Caco-2 (cell line): ENCODE data around the gene IQCC. TPM values are rescaled to one million over a fixed set of nuclear protein-coding genes. Genes with fewer than 3 reads are reported as not detected.

Experiments
- BruUV-seq: library from RNA; stranded (reverse); fragments of 400-500 nt; replicated peaks from 2 replicates; lab custom pipeline; 2021; lab: Mats Ljungman, UMichigan
- CTCF ChIA-PET: fragments of 300-600 bp; sonication (Branson Sonifier 250); formaldehyde crosslinking; loops from one replicate; lab custom pipeline; 2022; ENCODE audit warnings: antibody characterized with exemption; lab: Charles Lee
- POLR2A ChIA-PET: fragments of 300-600 bp; sonication (Branson Sonifier 250); formaldehyde crosslinking; loops from one replicate; lab custom pipeline; 2022; ENCODE audit warnings: antibody characterized with exemption; lab: Charles Lee
- DNase-seq, 2 experiments: peaks; one replicate each; pipeline versions ENCODE4 v3.0.0 to v3.0.0-alpha.2; 2020 to 2022
- H3K27me3 ChIP-seq: replicated peaks from 2 replicates; pipeline ENCODE4 v1.6.0; 2011; ENCODE audit warnings: low read length; ENCODE audit not compliant: control insufficient read depth, insufficient read depth
- H3K36me3 ChIP-seq: 2 replicates; pipeline ENCODE4 v1.5.1; 2011; ENCODE audit warnings: low read length; ENCODE audit not compliant: control insufficient read depth, insufficient read depth
- H3K4me1 ChIP-seq: fragments of 250-450 bp; sonication (Bioruptor Pico); 2 replicates; pipeline ENCODE4 v1.5.1; 2020; ENCODE audit warnings: mild to moderate bottlenecking
- H3K4me3 ChIP-seq: 2 replicates; pipeline ENCODE4 v1.5.1; 2011; ENCODE audit warnings: low read depth, mild to moderate bottlenecking, control low read depth, low read length
- H3K9me3 ChIP-seq: fragments of 250-450 bp; sonication (Bioruptor Pico); 2 replicates; pipeline ENCODE4 v1.5.1; 2020; ENCODE audit warnings: mild to moderate bottlenecking, moderate library complexity
- H3K27ac Mint-ChIP-seq: one replicate; pipeline ENCODE4 v1.8.0; 2022; ENCODE audit warnings: mixed read lengths; ENCODE audit not compliant: unreplicated experiment
- H3K27me3 Mint-ChIP-seq: one replicate; pipeline ENCODE4 v1.8.0; 2022; ENCODE audit warnings: mixed read lengths; ENCODE audit not compliant: insufficient read depth, unreplicated experiment
- H3K36me3 Mint-ChIP-seq: one replicate; pipeline ENCODE4 v1.8.0; 2022; ENCODE audit warnings: mild to moderate bottlenecking, mixed read lengths; ENCODE audit not compliant: insufficient read depth, unreplicated experiment
- H3K4me1 Mint-ChIP-seq: one replicate; pipeline ENCODE4 v1.8.0; 2022; ENCODE audit warnings: low read depth, mixed read lengths; ENCODE audit not compliant: unreplicated experiment
- H3K4me3 Mint-ChIP-seq: one replicate; pipeline ENCODE4 v1.8.0; 2022; ENCODE audit warnings: mild to moderate bottlenecking, moderate library complexity, mixed read lengths; ENCODE audit not compliant: unreplicated experiment
- H3K9me3 Mint-ChIP-seq: one replicate; pipeline ENCODE4 v1.8.0; 2022; ENCODE audit warnings: mixed read lengths; ENCODE audit not compliant: unreplicated experiment
- intact Hi-C: fragments of 100-400 bp; cut with micrococcal nuclease; formaldehyde crosslinking; loops from one replicate; pipeline ENCODE4 v1.10.0; 2022; ENCODE audit not compliant: unreplicated experiment
- total RNA-seq: library from RNA; stranded (reverse); gene quantifications from 2 replicates; pipeline ENCODE4 v1.2.3, GENCODE V29; 2022
- TF ChIP-seq, protein P1 (sequence below), 2 experiments: fragments of 200-600 bp in 1 of 2; IDR thresholded peaks; 1 replicate in 1 of 2; 2 replicates in 1 of 2; pipeline versions ENCODE4 v1.5.1 to v1.8.0; 2011 to 2022; ENCODE audit warnings: antibody characterized with exemption in 1 of 2, control low read depth in 1 of 2, inconsistent platforms in 1 of 2, low read depth in 1 of 2, low read length in 1 of 2, mild to moderate bottlenecking in 1 of 2, moderate library complexity in 1 of 2; ENCODE audit not compliant: insufficient read depth in 1 of 2, severe bottlenecking in 1 of 2, unreplicated experiment in 1 of 2

IQCC gene
- total RNA-seq, 1 experiment from 2014 or later, result 3.4 TPM

DNA sequence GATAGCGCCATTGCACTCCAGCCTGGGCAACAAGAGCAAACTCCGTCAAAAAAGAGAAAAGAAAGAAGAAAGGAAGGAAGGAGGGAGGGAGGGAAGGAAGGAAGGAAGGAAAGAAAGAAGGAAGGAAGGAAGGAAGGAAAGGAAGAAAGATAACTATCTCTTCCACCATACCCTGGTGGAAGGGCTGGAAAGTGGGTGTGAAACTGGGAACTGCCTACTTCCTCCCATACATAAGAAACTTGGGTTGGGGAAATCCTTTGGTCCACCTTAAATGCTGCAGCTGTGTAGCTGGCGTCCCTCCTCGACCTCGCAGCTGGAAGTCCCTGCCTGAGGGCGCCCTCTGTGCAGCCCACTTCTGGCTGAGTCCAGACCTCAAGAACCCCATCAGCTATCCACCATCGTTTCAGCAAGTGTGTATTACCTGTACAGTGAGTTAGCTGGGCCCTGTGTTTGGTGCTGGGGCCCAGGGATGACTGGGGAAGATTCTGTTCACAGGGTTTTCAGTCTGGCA, 36.9 kb downstream of the IQCC start:
- H3K27me3 Mint-ChIP-seq, result no peaks in the 10 kb centered on the region
- H3K9me3 Mint-ChIP-seq, result no peaks in the 10 kb centered on the region
- H3K27ac Mint-ChIP-seq, result no peak overlapping the region
- Histone ChIP-seq H3K4me3 (no peak overlapping the region), H3K36me3 (no peaks in the 10 kb centered on the region), H3K27me3 (no peaks in the 10 kb centered on the region), H3K9me3 (no peaks in the 10 kb centered on the region), H3K4me1 (no peaks in the 10 kb centered on the region)
- H3K36me3 Mint-ChIP-seq, result no peaks in the 10 kb centered on the region
- BruUV-seq, result no TSS peak
- TF ChIP-seq, protein P1, sequence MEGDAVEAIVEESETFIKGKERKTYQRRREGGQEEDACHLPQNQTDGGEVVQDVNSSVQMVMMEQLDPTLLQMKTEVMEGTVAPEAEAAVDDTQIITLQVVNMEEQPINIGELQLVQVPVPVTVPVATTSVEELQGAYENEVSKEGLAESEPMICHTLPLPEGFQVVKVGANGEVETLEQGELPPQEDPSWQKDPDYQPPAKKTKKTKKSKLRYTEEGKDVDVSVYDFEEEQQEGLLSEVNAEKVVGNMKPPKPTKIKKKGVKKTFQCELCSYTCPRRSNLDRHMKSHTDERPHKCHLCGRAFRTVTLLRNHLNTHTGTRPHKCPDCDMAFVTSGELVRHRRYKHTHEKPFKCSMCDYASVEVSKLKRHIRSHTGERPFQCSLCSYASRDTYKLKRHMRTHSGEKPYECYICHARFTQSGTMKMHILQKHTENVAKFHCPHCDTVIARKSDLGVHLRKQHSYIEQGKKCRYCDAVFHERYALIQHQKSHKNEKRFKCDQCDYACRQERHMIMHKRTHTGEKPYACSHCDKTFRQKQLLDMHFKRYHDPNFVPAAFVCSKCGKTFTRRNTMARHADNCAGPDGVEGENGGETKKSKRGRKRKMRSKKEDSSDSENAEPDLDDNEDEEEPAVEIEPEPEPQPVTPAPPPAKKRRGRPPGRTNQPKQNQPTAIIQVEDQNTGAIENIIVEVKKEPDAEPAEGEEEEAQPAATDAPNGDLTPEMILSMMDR (IDR thresholded peaks at IDR 0.05; ENCODE audit: insufficient read depth in 1 of 2, low read depth in 1 of 2, low read length in 1 of 2, severe bottlenecking in 1 of 2, unreplicated experiment in 1 of 2), result no peak
- no peaks in the 10 kb centered on the region for H3K4me1 Mint-ChIP-seq
- CTCF ChIA-PET, result interaction anchor here (0.6 to 2.4 kb wide), 2 partner anchors 26 to 278 kb away, joined by 3 to 11 read pairs; no protein-coding TSS in a partner anchor
- peak overlapping the region; percentile 79 for H3K4me3 Mint-ChIP-seq
- intact Hi-C loops, result loop anchor here (5.0 kb wide), 1 partner anchor 80 kb away; no protein-coding TSS in a partner anchor
- POLR2A ChIA-PET, result no interaction called here
- DNase-seq, result no peak

DNA sequence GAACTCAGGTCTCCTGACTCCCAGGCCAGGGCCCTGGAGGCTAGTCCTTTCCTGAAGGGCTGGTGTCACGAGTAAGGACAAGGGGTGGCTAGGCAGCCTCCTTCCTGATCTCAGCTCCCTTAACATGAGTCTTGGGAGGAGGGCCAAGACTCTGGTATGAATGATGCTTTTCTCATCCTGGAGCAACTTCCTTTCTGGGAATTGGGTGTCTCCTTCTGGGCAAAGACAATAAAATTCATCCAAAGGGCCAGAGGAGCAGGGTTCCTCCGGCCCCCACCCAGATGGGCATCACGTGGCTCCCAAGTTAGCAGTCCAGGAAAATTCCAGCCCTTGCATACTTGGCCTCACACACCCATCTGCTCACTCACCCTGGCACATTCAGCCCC, 41.4 kb downstream of the IQCC start, which contains the start of gene FAM167B:
Gene FAM167B, plus strand, starts transcription at position 335 of the 386 bp plus-strand sequence. CDS start 200 bp downstream, outside the sequence.
- Histone ChIP-seq H3K9me3 (no peaks in the 10 kb centered on the region), H3K4me1 (no peaks in the 10 kb centered on the region), H3K27me3 (no peaks in the 10 kb centered on the region), H3K36me3 (no peaks in the 10 kb centered on the region), H3K4me3 (no peak within 1 kb of the TSS)
- Mint-ChIP-seq H3K27ac (no peak within 1 kb of the TSS), H3K4me1 (no peaks in the 10 kb centered on the region), H3K9me3 (no peaks in the 10 kb centered on the region), H3K27me3 (no peaks in the 10 kb centered on the region), H3K4me3 (no peak within 1 kb of the TSS), H3K36me3 (no peaks in the 10 kb centered on the region)
- BruUV-seq, result no TSS peak
- POLR2A ChIA-PET, result no interaction called here
- CTCF ChIA-PET, result no interaction called here
- intact Hi-C loops, result no loop called here
- TF ChIP-seq, protein P1 (IDR thresholded peaks at IDR 0.05; ENCODE audit: insufficient read depth in 1 of 2, low read depth in 1 of 2, low read length in 1 of 2, severe bottlenecking in 1 of 2, unreplicated experiment in 1 of 2), result no peak
- DNase-seq, result no peak

GRCh38 chr1:32247452-32247851, 42.0 kb downstream of the IQCC start:
- CTCF ChIA-PET, result no interaction called here
- H3K9me3 ChIP-seq, result no peaks in the 10 kb centered on the region
- Mint-ChIP-seq H3K27me3 (no peaks in the 10 kb centered on the region), H3K4me1 (no peaks in the 10 kb centered on the region), H3K27ac (no peak overlapping the region), H3K9me3 (no peaks in the 10 kb centered on the region), H3K36me3 (no peaks in the 10 kb centered on the region), H3K4me3 (no peak overlapping the region)
- no TSS peak for BruUV-seq
- H3K4me1 ChIP-seq, result no peaks in the 10 kb centered on the region
- TF ChIP-seq, protein P1 (IDR thresholded peaks at IDR 0.05; ENCODE audit: insufficient read depth in 1 of 2, low read depth in 1 of 2, low read length in 1 of 2, severe bottlenecking in 1 of 2, unreplicated experiment in 1 of 2), result no peak
- no peaks in the 10 kb centered on the region for H3K36me3 ChIP-seq
- intact Hi-C loops, result no loop called here
- POLR2A ChIA-PET, result no interaction called here
- H3K27me3 ChIP-seq, result no peaks in the 10 kb centered on the region
- DNase-seq, result no peak
- H3K4me3 ChIP-seq, result no peak overlapping the region
